C4-2B (cell line): ENCODE measurements around the gene SPG21.

ENCODE experiments used
- H3K27ac ChIP-seq: fragments of 450-650 bp; 2 replicates; pipeline ENCODE4 v1.5.1; 2017
- CTCF ChIP-seq: fragments of 450-650 bp; conservative IDR thresholded peaks from 2 replicates; pipeline ENCODE4 v1.5.1; 2017; ENCODE audit warnings: mild to moderate bottlenecking
- ZFX ChIP-seq: fragments of 450-650 bp; IDR thresholded peaks from 2 replicates; pipeline ENCODE4 v1.6.1; 2017

SPG21 gene

GRCh38 chr15:65008983-65009382, 19.3 kb upstream of the SPG21 start:
- no peak overlapping the region for H3K27ac ChIP-seq
- TF ChIP-seq CTCF (no peak), ZFX (no peak)

- TF ChIP-seq ZFX (no peak), CTCF (no peak)
- no peak overlapping the region for H3K27ac ChIP-seq
Observed at GRCh38 chr15:65006876-65007275, 17.2 kb upstream of the SPG21 start.

GRCh38 chr15:65004993-65005392, 15.3 kb upstream of the SPG21 start:
- TF ChIP-seq ZFX (no peak), CTCF (no peak)
- no peak overlapping the region for H3K27ac ChIP-seq

GRCh38 chr15:64997745-64998375, 8.1 kb upstream of the SPG21 start:
- H3K27ac ChIP-seq: no peak overlapping the region
- TF ChIP-seq ZFX (no peak), CTCF (no peak)

- TF ChIP-seq CTCF: no peak
- TF ChIP-seq ZFX: no peak
- H3K27ac ChIP-seq: no peak overlapping the region
Observed at GRCh38 chr15:64997066-64997465, 7.4 kb upstream of the SPG21 start.

GRCh38 chr15:64993290-64993689, 3.6 kb upstream of the SPG21 start:
- TF ChIP-seq ZFX (no peak), CTCF (no peak)
- no peak overlapping the region for H3K27ac ChIP-seq

- no peak for TF ChIP-seq CTCF
- TF ChIP-seq ZFX: no peak
- H3K27ac ChIP-seq: no peak overlapping the region
Observed at GRCh38 chr15:64991536-64992135, 1.9 kb upstream of the SPG21 start.
